Mesendoderm (in vitro differentiated cells): ENCODE results near the gene ADGRV1.

ENCODE experiments used
- DNase-seq: peaks from one replicate; pipeline ENCODE4 v3.0.0; 2013
- H2AK5ac ChIP-seq: 2 replicates; pipeline ENCODE4 v1.6.1; 2013; ENCODE audit warnings: low read length, inconsistent platforms
- H2BK120ac ChIP-seq: 2 replicates; pipeline ENCODE4 v1.6.1; 2013; ENCODE audit warnings: low read depth, mild to moderate bottlenecking, low read length, moderate library complexity, mixed read lengths
- H2BK15ac ChIP-seq: replicated peaks from 2 replicates; pipeline ENCODE4 v1.6.1; 2013; ENCODE audit warnings: low read depth, mild to moderate bottlenecking, moderate library complexity
- H2BK5ac ChIP-seq: 2 replicates; pipeline ENCODE4 v1.6.1; 2013; ENCODE audit warnings: low read length, inconsistent platforms
- H3K18ac ChIP-seq: 2 replicates; pipeline ENCODE4 v1.6.1; 2013; ENCODE audit warnings: mild to moderate bottlenecking, low read length, mixed read lengths
- H3K23ac ChIP-seq: one replicate; pipeline ENCODE4 v1.6.1; 2013; ENCODE audit warnings: low read length
- H3K27ac ChIP-seq: 2 replicates; pipeline ENCODE4 v1.5.1; 2013; ENCODE audit warnings: low read depth, mild to moderate bottlenecking, inconsistent platforms, low read length, moderate library complexity
- H3K27me3 ChIP-seq: 2 replicates; pipeline ENCODE4 v1.6.1; 2013; ENCODE audit warnings: low read length, control low read depth, mild to moderate bottlenecking, inconsistent platforms; ENCODE audit not compliant: insufficient read depth, poor library complexity
- H3K36me3 ChIP-seq: 2 replicates; pipeline ENCODE4 v1.6.1; 2013; ENCODE audit warnings: low read length, inconsistent platforms; ENCODE audit not compliant: control insufficient read depth, insufficient read depth
- H3K4ac ChIP-seq: one replicate; pipeline ENCODE4 v1.6.1; 2013; ENCODE audit warnings: low read depth, mild to moderate bottlenecking, low read length, moderate library complexity
- H3K4me1 ChIP-seq: 2 replicates; pipeline ENCODE4 v1.6.1; 2013; ENCODE audit warnings: low read depth, low read length, inconsistent platforms; ENCODE audit not compliant: control insufficient read depth
- H3K4me2 ChIP-seq: 2 replicates; pipeline ENCODE4 v1.6.1; 2013; ENCODE audit warnings: low read length
- H3K4me3 ChIP-seq: 2 replicates; pipeline ENCODE4 v1.5.1; 2013; ENCODE audit warnings: mild to moderate bottlenecking, low read length
- H3K56ac ChIP-seq: one replicate; pipeline ENCODE4 v1.6.1; 2013; ENCODE audit warnings: low read length
- H3K79me1 ChIP-seq: 2 replicates; pipeline ENCODE4 v1.6.1; 2013; ENCODE audit warnings: low read length, inconsistent platforms
- H3K79me2 ChIP-seq: 2 replicates; pipeline ENCODE4 v1.6.1; 2013; ENCODE audit warnings: mild to moderate bottlenecking, low read length; ENCODE audit not compliant: control insufficient read depth, insufficient read depth
- H3K9ac ChIP-seq: 2 replicates; pipeline ENCODE4 v1.6.1; 2013; ENCODE audit warnings: low read length, inconsistent platforms
- H4K5ac ChIP-seq: one replicate; pipeline ENCODE4 v1.6.1; 2013; ENCODE audit warnings: low read length
- H4K8ac ChIP-seq: one replicate; pipeline ENCODE4 v1.6.1; 2013; ENCODE audit warnings: low read depth, mild to moderate bottlenecking, control low read depth, low read length, moderate library complexity
- WGBS: extraction: QIAGEN DNeasy Blood & Tissue Kit; methylation state at CpG from one replicate; pipeline ENCODE4 v1.1.7; 2013; ENCODE audit warnings: low lambda C conversion rate, missing lambda C conversion rate; ENCODE audit not compliant: insufficient coverage; ENCODE audit errors: extremely low coverage; 5-methylcytosine and 5-hydroxymethylcytosine counted together

Gene ADGRV1

DNA sequence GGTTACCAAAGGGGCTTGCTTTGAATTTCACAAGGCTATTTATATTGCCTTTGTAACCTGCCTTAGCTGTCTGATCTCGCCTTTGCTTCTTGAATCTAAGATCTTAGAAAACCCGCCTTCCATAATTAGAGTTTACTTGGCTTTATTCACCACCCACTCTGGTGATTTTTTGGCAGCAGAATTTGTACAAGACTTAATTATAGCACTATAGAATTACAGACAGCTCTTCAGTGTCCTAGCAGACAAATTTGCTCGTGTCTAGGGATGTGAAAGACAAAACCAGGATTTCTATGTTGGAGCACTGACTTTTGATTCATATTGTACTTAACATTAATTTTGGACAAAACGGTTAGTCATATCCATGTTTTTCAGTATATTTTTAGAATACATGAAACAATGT, 306.6 kb downstream of the ADGRV1 start:
- H3K27me3 ChIP-seq = no peaks in the 10 kb centered on the region
- no peak overlapping the region for H3K4ac ChIP-seq
- H3K27ac ChIP-seq = no peak overlapping the region
- no peak overlapping the region for H3K23ac ChIP-seq
- H4K5ac ChIP-seq = no peak overlapping the region
- H2BK15ac ChIP-seq = no peak overlapping the region
- H4K8ac ChIP-seq = no peak overlapping the region
- no peak overlapping the region for H2BK5ac ChIP-seq
- no peaks in the 10 kb centered on the region for H3K36me3 ChIP-seq
- no peak for DNase-seq
- WGBS = no CpG with 5 or more reads among the region's 4 CpGs
- no peak overlapping the region for H3K4me3 ChIP-seq
- H2AK5ac ChIP-seq = no peak overlapping the region
- H3K56ac ChIP-seq = no peak overlapping the region
- H3K4me1 ChIP-seq = no peaks in the 10 kb centered on the region
- no peaks in the 10 kb centered on the region for H3K79me2 ChIP-seq
- no peak overlapping the region for H3K18ac ChIP-seq
- H3K79me1 ChIP-seq = no peaks in the 10 kb centered on the region
- H3K9ac ChIP-seq = no peak overlapping the region
- H2BK120ac ChIP-seq = no peak overlapping the region
- no peak overlapping the region for H3K4me2 ChIP-seq

- H3K79me1 ChIP-seq = no peaks in the 10 kb centered on the region
- no peak overlapping the region for H3K23ac ChIP-seq
- no peaks in the 10 kb centered on the region for H3K79me2 ChIP-seq
- no peak overlapping the region for H3K4me2 ChIP-seq
- H2AK5ac ChIP-seq = no peak overlapping the region
- H4K8ac ChIP-seq = no peak overlapping the region
- H3K36me3 ChIP-seq = no peaks in the 10 kb centered on the region
- no peak overlapping the region for H3K27ac ChIP-seq
- H3K9ac ChIP-seq = no peak overlapping the region
- H2BK15ac ChIP-seq = no peak overlapping the region
- no peak overlapping the region for H3K4ac ChIP-seq
- H2BK120ac ChIP-seq = no peak overlapping the region
- no peak overlapping the region for H2BK5ac ChIP-seq
- H3K4me1 ChIP-seq = no peaks in the 10 kb centered on the region
- H3K27me3 ChIP-seq = no peaks in the 10 kb centered on the region
- no peak overlapping the region for H3K18ac ChIP-seq
- H4K5ac ChIP-seq = no peak overlapping the region
- WGBS = no CpG with 5 or more reads among the region's 2 CpGs
- H3K4me3 ChIP-seq = no peak overlapping the region
- no peak overlapping the region for H3K56ac ChIP-seq
- DNase-seq = peak; percentile 46
Measured at GRCh38 chr5:90866333-90866732, 307.7 kb downstream of the ADGRV1 start.

DNA sequence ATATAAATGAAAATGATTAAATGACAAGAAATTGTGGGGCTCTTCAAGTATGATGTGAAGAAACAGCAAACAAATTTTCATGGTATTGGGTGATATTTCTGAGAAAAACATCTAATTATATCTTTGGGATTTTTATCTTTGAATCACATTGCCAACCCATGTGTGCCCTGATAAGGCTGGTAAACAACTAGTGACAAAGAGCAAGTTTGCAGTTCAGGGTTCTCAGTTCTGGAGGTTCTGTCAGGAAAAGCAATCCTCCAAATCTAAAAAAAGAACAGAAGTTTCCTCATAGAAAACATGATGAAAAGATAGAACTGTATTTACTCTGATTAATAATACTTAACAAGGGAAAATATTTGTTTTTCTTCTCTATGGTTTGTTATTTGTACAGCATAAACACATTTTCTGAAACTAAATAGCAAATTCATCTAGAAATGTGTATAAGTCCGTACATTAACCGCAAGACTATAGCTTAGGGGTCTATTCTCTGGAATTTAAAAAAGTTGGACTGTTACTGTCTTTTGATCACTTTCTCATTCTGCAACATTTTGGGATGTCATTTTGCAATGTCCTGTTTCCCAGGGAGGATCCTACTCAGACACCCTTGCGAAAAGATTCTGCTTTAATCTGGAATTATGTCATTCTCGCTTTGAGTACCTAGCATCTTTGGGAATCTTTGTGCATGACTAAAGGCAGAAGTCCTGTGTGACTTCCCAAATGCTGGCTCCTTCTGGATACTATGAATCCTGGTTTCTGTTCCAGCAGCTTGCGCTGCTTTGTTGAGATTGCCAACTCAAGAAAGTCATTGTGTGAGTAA, 308.5 kb downstream of the ADGRV1 start:
- no peaks in the 10 kb centered on the region for H3K79me2 ChIP-seq
- no peak overlapping the region for H3K4me2 ChIP-seq
- no peak overlapping the region for H3K23ac ChIP-seq
- H2BK120ac ChIP-seq = no peak overlapping the region
- no peak overlapping the region for H2BK15ac ChIP-seq
- no peak overlapping the region for H3K9ac ChIP-seq
- no peaks in the 10 kb centered on the region for H3K4me1 ChIP-seq
- no peak overlapping the region for H2AK5ac ChIP-seq
- H4K5ac ChIP-seq = no peak overlapping the region
- no peaks in the 10 kb centered on the region for H3K27me3 ChIP-seq
- no peak overlapping the region for H3K4ac ChIP-seq
- no peak overlapping the region for H3K18ac ChIP-seq
- H3K27ac ChIP-seq = no peak overlapping the region
- no peak overlapping the region for H3K56ac ChIP-seq
- H2BK5ac ChIP-seq = no peak overlapping the region
- DNase-seq = peak; percentile 63
- WGBS = no CpG with 5 or more reads among the region's 5 CpGs
- no peaks in the 10 kb centered on the region for H3K79me1 ChIP-seq
- no peaks in the 10 kb centered on the region for H3K36me3 ChIP-seq
- H4K8ac ChIP-seq = peak overlapping the region; percentile 56
- H3K4me3 ChIP-seq = no peak overlapping the region

GRCh38 chr5:90868799-90869198, 310.2 kb downstream of the ADGRV1 start:
- Histone ChIP-seq H3K79me1 (no peaks in the 10 kb centered on the region), H3K4me3 (no peak overlapping the region), H3K4ac (no peak overlapping the region), H3K23ac (no peak overlapping the region), H4K5ac (no peak overlapping the region), H2BK120ac (no peak overlapping the region), H4K8ac (no peak overlapping the region), H3K4me1 (no peaks in the 10 kb centered on the region), H3K18ac (no peak overlapping the region), H3K4me2 (no peak overlapping the region), H2BK15ac (no peak overlapping the region), H3K27ac (no peak overlapping the region), H3K79me2 (no peaks in the 10 kb centered on the region), H3K27me3 (no peaks in the 10 kb centered on the region), H2BK5ac (no peak overlapping the region), H3K56ac (no peak overlapping the region), H2AK5ac (no peak overlapping the region), H3K36me3 (no peaks in the 10 kb centered on the region), H3K9ac (no peak overlapping the region)
- no peak for DNase-seq
- WGBS = no CpG with 5 or more reads among the region's 4 CpGs

GRCh38 chr5:90871391-90871991, 312.9 kb downstream of the ADGRV1 start:
- 100% methylated on average over 1 of the region's 3 CpGs for WGBS
- no peaks in the 10 kb centered on the region for H3K79me2 ChIP-seq

More at GRCh38 chr5:90871391-90871991, 312.9 kb downstream of the ADGRV1 start:
- no peak overlapping the region for H4K5ac ChIP-seq
- peaks cover 2% of the 10 kb centered on the region for H3K4me1 ChIP-seq
- no peak overlapping the region for H3K18ac ChIP-seq
- H3K56ac ChIP-seq = no peak overlapping the region
- no peak overlapping the region for H2AK5ac ChIP-seq
- H2BK5ac ChIP-seq = no peak overlapping the region
- no peaks in the 10 kb centered on the region for H3K36me3 ChIP-seq
- H4K8ac ChIP-seq = peak overlapping the region; percentile 39
- no peak overlapping the region for H3K23ac ChIP-seq
- no peak overlapping the region for H3K4ac ChIP-seq
- no peak overlapping the region for H3K9ac ChIP-seq
- H3K27me3 ChIP-seq = no peaks in the 10 kb centered on the region
- H3K4me2 ChIP-seq = no peak overlapping the region
- H3K4me3 ChIP-seq = no peak overlapping the region
- DNase-seq = no peak
- no peak overlapping the region for H2BK15ac ChIP-seq
- H3K79me1 ChIP-seq = no peaks in the 10 kb centered on the region
- H3K27ac ChIP-seq = no peak overlapping the region
- no peak overlapping the region for H2BK120ac ChIP-seq
